HCT116 (cell line): ENCODE results near the gene IARS1. TPM values are rescaled to one million over a fixed set of nuclear protein-coding genes. Genes with fewer than 3 reads are reported as not detected.

Experiments used
- ATAC-seq: fragments of 200-7000 bp; cut with Tn5 transposase; 2 replicates; pipeline ENCODE4 v1.9.1; 2020; ENCODE audit warnings: mild to moderate bottlenecking, moderate library complexity
- BruUV-seq: library from RNA; stranded (reverse); fragments of 400-500 nt; replicated peaks from 2 replicates; lab custom pipeline; 2021; lab: Mats Ljungman, UMichigan
- CTCF ChIA-PET: fragments of 300-600 bp; sonication (Branson Sonifier 250); formaldehyde crosslinking; loops from one replicate; lab custom pipeline; 2021; ENCODE audit warnings: antibody characterized with exemption; lab: Charles Lee
- POLR2A ChIA-PET: fragments of 300-600, 350-600 bp; sonication (Branson Sonifier 250); formaldehyde crosslinking; loops from one replicate; lab custom pipeline; 2021; ENCODE audit warnings: antibody characterized with exemption; lab: Charles Lee
- RAD21 ChIA-PET, 2 experiments: fragments of 300-600 bp; sonication (Branson Sonifier 250); formaldehyde crosslinking; loops; one replicate each; lab custom pipeline; 2023; ENCODE audit warnings: low total read pairs in 2 of 2; ENCODE audit not compliant: uncharacterized antibody in 2 of 2, unreplicated experiment in 2 of 2, low non-redundant PET in 1 of 2; lab: Charles Lee
- DNase-seq: peaks from one replicate; pipeline ENCODE4 v3.0.0-alpha.2; 2010; ENCODE audit warnings: low read depth, low spot score
- H2AFZ ChIP-seq: fragments of 200-600 bp; shearing (Covaris generic), sonication (generic); 2 replicates; pipeline ENCODE4 v1.6.1; 2017; ENCODE audit warnings: low read depth, mixed run types, mixed read lengths, antibody characterized with exemption, low read length; ENCODE audit not compliant: poor library complexity, severe bottlenecking
- H3K27ac ChIP-seq: 2 replicates; pipeline ENCODE4 v1.5.1; 2012; ENCODE audit warnings: low read depth, low read length
- H3K27me3 ChIP-seq: fragments of 200-600 bp; sonication (generic); 2 replicates; pipeline ENCODE4 v1.6.1; 2016; ENCODE audit warnings: mixed run types, low read length, mixed read lengths; ENCODE audit not compliant: insufficient read depth
- H3K36me3 ChIP-seq, 2 experiments: fragments of 200-500 bp in 1 of 2; fragments of 200-600 bp in 1 of 2; sonication (Bioruptor generic) in 1 of 2; sonication (generic) in 1 of 2; 2 replicates each; pipeline versions ENCODE4 v1.5.1 to v1.6.1; 2014 to 2016; ENCODE audit warnings: low read length in 2 of 2, inconsistent platforms in 1 of 2, mixed read lengths in 1 of 2, mixed run types in 1 of 2; ENCODE audit not compliant: insufficient read depth in 2 of 2, control insufficient read depth in 1 of 2
- H3K4me1 ChIP-seq, 2 experiments: fragments of 200-600 bp in 1 of 2; sonication (generic) in 1 of 2; 2 replicates each; pipeline versions ENCODE4 v1.5.1 to v1.6.1; 2012 to 2017; ENCODE audit warnings: low read length in 2 of 2, inconsistent platforms in 1 of 2, mild to moderate bottlenecking in 1 of 2, mixed read lengths in 1 of 2, mixed run types in 1 of 2, moderate library complexity in 1 of 2; ENCODE audit not compliant: insufficient read depth in 2 of 2, control insufficient read depth in 1 of 2
- H3K4me2 ChIP-seq: fragments of 200-600 bp; sonication (generic); 2 replicates; pipeline ENCODE4 v1.6.1; 2017; ENCODE audit warnings: mixed run types, low read length, mixed read lengths
- H3K4me3 ChIP-seq, 2 experiments: fragments of 200-600 bp in 1 of 2; sonication (generic) in 1 of 2; replicated peaks in 1 of 2; 2 replicates each; pipeline ENCODE4 v1.5.1; 2011 to 2016; ENCODE audit warnings: low read length in 2 of 2, control low read depth in 1 of 2, low read depth in 1 of 2, mild to moderate bottlenecking in 1 of 2, mixed read lengths in 1 of 2, mixed run types in 1 of 2
- H3K79me2 ChIP-seq: fragments of 200-600 bp; sonication (generic); 2 replicates; pipeline ENCODE4 v1.6.1; 2017; ENCODE audit warnings: mild to moderate bottlenecking, mixed run types, low read length, moderate library complexity, mixed read lengths; ENCODE audit not compliant: insufficient read depth
- H3K9ac ChIP-seq: fragments of 200-600 bp; sonication (generic); 2 replicates; pipeline ENCODE4 v1.6.1; 2016; ENCODE audit warnings: low read length, mixed read lengths
- H3K9me2 ChIP-seq: fragments of 200-600 bp; sonication (generic), shearing (Covaris generic); 2 replicates; pipeline ENCODE4 v1.6.1; 2017; ENCODE audit warnings: mixed run types, mild to moderate bottlenecking, moderate library complexity; ENCODE audit not compliant: insufficient read depth
- H3K9me3 ChIP-seq, 2 experiments: fragments of 200-500 bp in 1 of 2; fragments of 200-600 bp in 1 of 2; sonication (Bioruptor generic) in 1 of 2; sonication (generic) in 1 of 2; 2 replicates each; pipeline ENCODE4 v1.6.1; 2014 to 2017; ENCODE audit warnings: low read length in 2 of 2, mixed read lengths in 2 of 2, inconsistent platforms in 1 of 2, low read depth in 1 of 2, mild to moderate bottlenecking in 1 of 2, mixed run types in 1 of 2, moderate library complexity in 1 of 2; ENCODE audit not compliant: control insufficient read depth in 1 of 2, insufficient read depth in 1 of 2
- H4K20me1 ChIP-seq: fragments of 200-600 bp; sonication (generic), shearing (Covaris generic); 2 replicates; pipeline ENCODE4 v1.6.1; 2017; ENCODE audit warnings: mixed run types, mild to moderate bottlenecking, moderate library complexity; ENCODE audit not compliant: insufficient read depth
- ATF3 ChIP-seq: IDR thresholded peaks from 2 replicates; pipeline ENCODE4 v1.6.1; 2012
- CBX3 ChIP-seq: IDR thresholded peaks from 2 replicates; pipeline ENCODE4 v1.6.1; 2012; ENCODE audit warnings: low read depth
- CEBPB ChIP-seq: IDR thresholded peaks from 2 replicates; pipeline ENCODE4 v1.6.1; 2012; ENCODE audit warnings: low read depth
- EGR1 ChIP-seq: IDR thresholded peaks from 2 replicates; pipeline ENCODE4 v1.6.1; 2012; ENCODE audit warnings: low read depth
- ELF1 ChIP-seq: IDR thresholded peaks from 2 replicates; pipeline ENCODE4 v1.6.1; 2012; ENCODE audit warnings: low read depth, borderline replicate concordance
- EZH2 ChIP-seq: fragments of 200-600 bp; sonication (generic); IDR thresholded peaks from 2 replicates; pipeline ENCODE4 v1.6.1; 2017; ENCODE audit warnings: antibody characterized with exemption, mixed run types
- EZH2phosphoT487 ChIP-seq: fragments of 200-600 bp; IDR thresholded peaks from 2 replicates; pipeline ENCODE4 v1.6.1; 2018; ENCODE audit warnings: antibody characterized with exemption, borderline replicate concordance
- FOSL1 ChIP-seq: IDR thresholded peaks from 2 replicates; pipeline ENCODE4 v1.6.1; 2012; ENCODE audit warnings: low read depth
- JUND ChIP-seq: IDR thresholded peaks from 2 replicates; pipeline ENCODE4 v1.6.1; 2012
- POLR2A ChIP-seq: IDR thresholded peaks from 2 replicates; pipeline ENCODE4 v1.7.0; 2011; ENCODE audit warnings: borderline replicate concordance; ENCODE audit not compliant: insufficient read depth, insufficient read length; ENCODE audit errors: extremely low read depth
- POLR2AphosphoS5 ChIP-seq: IDR thresholded peaks from 2 replicates; pipeline ENCODE4 v1.6.1; 2011; ENCODE audit warnings: mild to moderate bottlenecking, low read depth, low read length, moderate library complexity
- RAD21 ChIP-seq: IDR thresholded peaks from 2 replicates; pipeline ENCODE4 v1.6.1; 2012; ENCODE audit warnings: low read depth, mild to moderate bottlenecking
- REST ChIP-seq: IDR thresholded peaks from 2 replicates; pipeline ENCODE4 v1.6.1; 2012; ENCODE audit warnings: low read depth
- SIN3A ChIP-seq: IDR thresholded peaks from 2 replicates; pipeline ENCODE4 v1.6.1; 2012; ENCODE audit warnings: low read depth
- SP1 ChIP-seq: IDR thresholded peaks from 2 replicates; pipeline ENCODE4 v1.6.1; 2012; ENCODE audit warnings: low read depth
- TCF7L2 ChIP-seq: IDR thresholded peaks from 2 replicates; pipeline ENCODE4 v1.7.0; 2011; ENCODE audit warnings: borderline replicate concordance, inconsistent platforms; ENCODE audit not compliant: insufficient read depth, insufficient read length; ENCODE audit errors: extremely low read depth
- ZNF274 ChIP-seq: fragments of 200-500 bp; sonication (Bioruptor generic); IDR thresholded peaks from 2 replicates; pipeline ENCODE4 v1.6.1; 2014; ENCODE audit warnings: mild to moderate bottlenecking, low read depth, low read length, inconsistent platforms
- intact Hi-C: fragments of 100-400 bp; cut with micrococcal nuclease; formaldehyde crosslinking; loops from 2 replicates; pipeline ENCODE4 v1.10.0; 2022
- total RNA-seq: library from RNA; stranded (reverse); gene quantifications from one replicate; pipeline ENCODE4 v1.2.1, GENCODE V29; 2021; ENCODE audit not compliant: unreplicated experiment

The IARS1 gene
- total RNA-seq, 1 experiment from 2014 or later = 279 TPM

GRCh38 chr9:92308893-92309292 is 15.4 kb upstream of the IARS1 start:
- no peaks in the 10 kb centered on the region for H3K9me2 ChIP-seq
- H3K4me1 ChIP-seq = no peaks in the 10 kb centered on the region
- no peaks in the 10 kb centered on the region for H3K27me3 ChIP-seq
- ChIA-PET RAD21 (no interaction called here), POLR2A (no interaction called here), CTCF (no interaction called here)
- H3K4me3 ChIP-seq = no peak overlapping the region
- H3K27ac ChIP-seq = no peak overlapping the region
- no peak overlapping the region for H3K9ac ChIP-seq
- no peak overlapping the region for H2AFZ ChIP-seq
- intact Hi-C loops = no loop called here
- H3K9me3 ChIP-seq = no peaks in the 10 kb centered on the region
- TF ChIP-seq ATF3 (no peak), EZH2phosphoT487 (no peak), POLR2AphosphoS5 (no peak), CEBPB (no peak), FOSL1 (no peak), ZNF274 (no peak), REST (no peak), ELF1 (no peak), SIN3A (no peak), JUND (no peak), EZH2 (no peak), TCF7L2 (no peak), CBX3 (no peak), EGR1 (no peak), SP1 (no peak), RAD21 (no peak), POLR2A (no peak)
- no peak overlapping the region for H3K4me2 ChIP-seq
- H4K20me1 ChIP-seq = no peaks in the 10 kb centered on the region
- no TSS peak for BruUV-seq
- H3K79me2 ChIP-seq = peaks cover 13% of the 10 kb centered on the region
- ATAC-seq (no peak), DNase-seq (no peak)
- H3K36me3 ChIP-seq = peaks cover 59 to 73% of the 10 kb centered on the region in 2 experiments
